AG09309 (cell line): ENCODE measurements around the gene TMEM238.
"Not testable (repeated sequence)": the region's sequence is repeated elsewhere in the genome, so short reads cannot be mapped to it uniquely, and the experiment has no call there.

Experiments
- DNase-seq: peaks from one replicate; pipeline ENCODE4 v3.0.0-alpha.2; 2010; ENCODE audit warnings: low read depth
- H3K4me3 ChIP-seq: 2 replicates; pipeline ENCODE4 v1.5.1; 2011; ENCODE audit warnings: mild to moderate bottlenecking, low read depth, low read length, moderate library complexity; ENCODE audit not compliant: control insufficient read depth
- CTCF ChIP-seq: IDR thresholded peaks from 2 replicates; pipeline ENCODE4 v1.5.1; 2011; ENCODE audit warnings: mild to moderate bottlenecking, low read depth, low read length, inconsistent platforms; ENCODE audit not compliant: insufficient read depth, control insufficient read depth; ENCODE audit errors: missing control alignments

The TMEM238 gene

GRCh38 chr19:55408533-55408872 lies 24.4 kb upstream of the TMEM238 start:
- peak overlapping the region; percentile 39 for H3K4me3 ChIP-seq
- TF ChIP-seq CTCF = no peak
- no peak for DNase-seq

GRCh38 chr19:55407800-55408532 lies 23.9 kb upstream of the TMEM238 start:
- TF ChIP-seq CTCF = no peak
- peak; percentile 97 for DNase-seq
- H3K4me3 ChIP-seq = peak overlapping the region; percentile 55

GRCh38 chr19:55407550-55407799 lies 23.4 kb upstream of the TMEM238 start, which contains the start of gene UBE2S:
TSS of gene UBE2S (minus strand) at chr19:55407788. CDS start at chr19:55407589, 199 bp downstream.
- DNase-seq = not testable (repeated sequence)
- H3K4me3 ChIP-seq = peak within 1 kb of the TSS; percentile 80

- no peak for TF ChIP-seq CTCF
- no peak for DNase-seq
- peak overlapping the region; percentile 80 for H3K4me3 ChIP-seq
Measured at GRCh38 chr19:55406826-55407549, 22.9 kb upstream of the TMEM238 start.

- H3K4me3 ChIP-seq = peak overlapping the region; percentile 80
- no peak for DNase-seq
- no peak for TF ChIP-seq CTCF
Measured at GRCh38 chr19:55406091-55406825, 22.2 kb upstream of the TMEM238 start.

GRCh38 chr19:55405638-55406037 lies 21.5 kb upstream of the TMEM238 start:
- peak overlapping the region; percentile 80 for H3K4me3 ChIP-seq
- no peak for TF ChIP-seq CTCF
- DNase-seq = no peak

- no peak overlapping the region for H3K4me3 ChIP-seq
- DNase-seq = no peak
- TF ChIP-seq CTCF = no peak
Measured at GRCh38 chr19:55402509-55402908, 18.4 kb upstream of the TMEM238 start.

GRCh38 chr19:55401390-55401789 lies 17.3 kb upstream of the TMEM238 start:
- not testable (repeated sequence) for DNase-seq, H3K4me3 ChIP-seq
